Esophagus squamous epithelium (tissue), 5 donors: ENCODE data around the gene HHIPL1. TPM values are rescaled to one million over a fixed set of nuclear protein-coding genes. Genes with fewer than 3 reads are reported as not detected.

Source experiments
- DNase-seq: peaks from one replicate; lab custom pipeline; 2025; lab: John Stamatoyannopoulos, UW
- H3K27ac ChIP-seq, 4 donors: fragments of 200-600 bp; sonication (generic); one replicate each; pipeline ENCODE4 v1.5.1; 2016 to 2019; ENCODE audit warnings: mild to moderate bottlenecking in 1 of 4
- H3K27me3 ChIP-seq, 4 donors: fragments of 200-600 bp; sonication (generic); 1 replicate in 3 of 4; 2 replicates in 1 of 4; pipeline versions ENCODE4 v1.5.1 to v1.6.0; 2017 to 2021; ENCODE audit warnings: antibody characterized with exemption in 1 of 4
- H3K36me3 ChIP-seq, 3 donors: fragments of 200-600 bp; sonication (generic); one replicate each; pipeline ENCODE4 v1.5.1; 2016 to 2019
- H3K4me1 ChIP-seq, 3 donors: fragments of 200-600 bp; sonication (generic); one replicate each; pipeline ENCODE4 v1.5.1; 2017 to 2019
- H3K4me3 ChIP-seq, 4 donors: fragments of 200-600 bp; sonication (generic); 1 replicate in 3 of 4; 2 replicates in 1 of 4; pipeline ENCODE4 v1.5.1; 2016 to 2019; ENCODE audit warnings: mild to moderate bottlenecking in 2 of 4, moderate library complexity in 1 of 4
- H3K9me3 ChIP-seq, 3 donors: fragments of 200-600 bp; sonication (generic); one replicate each; pipeline ENCODE4 v1.5.1; 2016 to 2019
- POLR2A ChIP-seq, 4 donors: fragments of 450-650 bp; IDR thresholded peaks; one replicate each; pipeline ENCODE4 v1.6.1; 2017; ENCODE audit warnings: antibody characterized with exemption in 4 of 4, mild to moderate bottlenecking in 4 of 4, moderate library complexity in 3 of 4
- WGBS, 2 donors: methylation state at CpG; one replicate each; pipeline ENCODE4 v1.1.5; 2018; 5-methylcytosine and 5-hydroxymethylcytosine counted together
- intact Hi-C: fragments of 100-400 bp; cut with DNase I; formaldehyde crosslinking; loops from one replicate; pipeline ENCODE4 v1.15.0; 2022
- total RNA-seq, 4 donors: library from RNA; depleted of rRNA; stranded (reverse); fragments of >200 nt; gene quantifications; one replicate each; pipeline ENCODE4 v1.1.0, GENCODE V29; 2016
- TF ChIP-seq, protein P1 (sequence below), 6 experiments: fragments of 450-650 bp in 4 of 6; fragments of 200-600 bp in 2 of 6; sonication (generic) in 2 of 6; IDR thresholded peaks; one replicate each; pipeline ENCODE4 v1.5.1; 2016 to 2019; ENCODE audit warnings: antibody characterized with exemption in 6 of 6, mild to moderate bottlenecking in 4 of 6, moderate library complexity in 4 of 6
- donor health status: DM: yes; HTN: yes; CAD: no.

Gene HHIPL1
- total RNA-seq, 4 donors from 2014 or later = 0.22 to 1.3 (median 0.59) TPM; not detected in 1

DNA sequence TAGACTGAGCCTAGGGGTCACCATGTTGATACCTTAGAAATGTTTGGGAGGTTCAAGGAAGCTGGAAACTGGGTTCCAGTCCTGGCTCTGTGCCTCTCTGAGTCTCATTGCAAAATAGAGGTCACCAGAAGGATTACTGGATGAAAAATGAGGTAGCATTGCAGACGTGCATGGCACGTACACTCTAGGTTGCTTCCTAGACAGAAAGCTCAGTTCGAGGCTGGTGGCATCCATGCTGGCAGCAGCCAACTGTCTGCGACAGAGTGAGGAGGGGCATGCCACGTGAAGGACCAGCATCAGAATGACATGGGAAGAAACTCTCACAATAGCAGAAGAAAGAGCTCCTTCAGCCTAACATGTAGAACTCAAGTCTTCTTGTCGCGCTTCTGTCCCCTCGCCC lies 34.6 kb downstream of the HHIPL1 start:
- H3K27me3 ChIP-seq = peaks cover 0 to 25% (median 0%) of the 10 kb centered on the region in 4 donors
- intact Hi-C loops = no loop called here
- no peak overlapping the region for H3K27ac ChIP-seq
- H3K4me3 ChIP-seq = no peak overlapping the region
- peaks cover 9 to 15% (median 10%) of the 10 kb centered on the region in 3 donors for H3K4me1 ChIP-seq
- H3K36me3 ChIP-seq = no peaks in the 10 kb centered on the region
- WGBS, 2 donors = 75 to 82% methylated on average over 7 to 8 of the region's 8 CpGs
- DNase-seq = no peak
- peaks cover 0 to 23% (median 12%) of the 10 kb centered on the region in 3 donors for H3K9me3 ChIP-seq
- no peak for TF ChIP-seq POLR2A (IDR thresholded peaks at IDR 0.05)
- TF ChIP-seq, protein P1, sequence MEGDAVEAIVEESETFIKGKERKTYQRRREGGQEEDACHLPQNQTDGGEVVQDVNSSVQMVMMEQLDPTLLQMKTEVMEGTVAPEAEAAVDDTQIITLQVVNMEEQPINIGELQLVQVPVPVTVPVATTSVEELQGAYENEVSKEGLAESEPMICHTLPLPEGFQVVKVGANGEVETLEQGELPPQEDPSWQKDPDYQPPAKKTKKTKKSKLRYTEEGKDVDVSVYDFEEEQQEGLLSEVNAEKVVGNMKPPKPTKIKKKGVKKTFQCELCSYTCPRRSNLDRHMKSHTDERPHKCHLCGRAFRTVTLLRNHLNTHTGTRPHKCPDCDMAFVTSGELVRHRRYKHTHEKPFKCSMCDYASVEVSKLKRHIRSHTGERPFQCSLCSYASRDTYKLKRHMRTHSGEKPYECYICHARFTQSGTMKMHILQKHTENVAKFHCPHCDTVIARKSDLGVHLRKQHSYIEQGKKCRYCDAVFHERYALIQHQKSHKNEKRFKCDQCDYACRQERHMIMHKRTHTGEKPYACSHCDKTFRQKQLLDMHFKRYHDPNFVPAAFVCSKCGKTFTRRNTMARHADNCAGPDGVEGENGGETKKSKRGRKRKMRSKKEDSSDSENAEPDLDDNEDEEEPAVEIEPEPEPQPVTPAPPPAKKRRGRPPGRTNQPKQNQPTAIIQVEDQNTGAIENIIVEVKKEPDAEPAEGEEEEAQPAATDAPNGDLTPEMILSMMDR (IDR thresholded peaks at IDR 0.05) = no peak

DNA sequence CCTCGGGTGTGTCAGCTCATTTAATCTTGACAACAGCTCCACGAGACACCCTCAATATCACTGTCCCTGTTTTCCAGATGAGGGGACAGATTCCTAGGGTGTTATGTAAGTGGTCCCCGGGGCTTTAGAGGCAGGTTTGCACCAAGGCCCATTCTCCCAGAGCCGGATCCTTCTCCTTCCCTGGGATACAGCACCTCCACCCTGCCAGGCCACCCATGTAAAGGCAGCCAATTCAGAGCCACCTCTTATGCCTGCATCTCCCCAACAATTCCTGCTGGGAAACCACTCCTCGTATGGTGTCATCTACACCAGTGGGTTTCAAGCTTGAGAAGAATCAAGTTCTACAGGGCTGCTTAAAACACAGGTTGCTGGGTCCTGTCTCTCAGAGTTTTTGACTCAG lies 35.1 kb downstream of the HHIPL1 start:
- 63% methylated on average over 5 of the region's 5 CpGs for WGBS, 2 donors
- intact Hi-C loops = loop anchor here (5.0 kb wide), 1 partner anchor 207 kb away; no protein-coding TSS in a partner anchor
- Histone ChIP-seq H3K4me3 (no peak overlapping the region), H3K27me3 (peaks cover 0 to 24% (median 0%) of the 10 kb centered on the region in 4 donors), H3K36me3 (no peaks in the 10 kb centered on the region), H3K4me1 (peaks cover 11 to 19% (median 12%) of the 10 kb centered on the region in 3 donors), H3K27ac (no peak overlapping the region), H3K9me3 (peaks cover 0 to 23% (median 12%) of the 10 kb centered on the region in 3 donors)
- no peak for TF ChIP-seq POLR2A (IDR thresholded peaks at IDR 0.05)
- TF ChIP-seq, protein P1 (IDR thresholded peaks at IDR 0.05) = no peak
- DNase-seq = no peak

DNA sequence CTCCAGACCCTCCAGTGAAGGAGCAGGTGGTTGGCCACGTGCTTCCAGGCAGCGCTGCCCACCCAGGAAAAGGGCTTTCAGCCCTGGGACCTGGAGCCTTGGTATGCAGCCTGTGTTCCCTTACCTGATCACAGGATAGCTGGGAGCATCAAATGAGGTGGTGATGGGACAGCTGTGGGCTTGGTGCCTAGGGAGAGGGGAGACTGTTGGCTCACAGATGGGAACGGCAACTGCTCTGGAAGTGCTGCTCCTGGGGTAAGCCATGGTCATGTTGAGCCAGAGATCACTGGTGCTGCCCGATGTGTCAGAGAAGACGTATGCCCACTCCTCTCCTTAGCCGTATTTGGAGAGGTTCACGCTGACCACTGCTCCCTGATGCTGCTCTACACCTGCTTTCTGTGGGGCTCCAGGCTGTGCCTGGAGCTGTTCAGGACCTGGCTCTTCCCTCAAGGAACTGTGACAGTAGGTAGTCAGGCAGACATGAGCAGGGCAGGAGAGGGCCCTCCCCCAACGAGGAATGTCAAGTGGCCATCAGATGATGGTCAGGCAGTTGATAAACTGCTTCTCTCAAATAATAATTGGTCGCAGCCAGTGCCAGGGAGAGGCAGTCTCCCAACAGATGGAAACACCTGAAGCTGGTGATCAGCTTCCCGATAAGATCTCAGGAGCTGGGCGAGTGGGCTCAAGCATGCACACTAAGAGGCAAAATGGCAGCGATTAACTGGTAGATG lies 36.3 kb downstream of the HHIPL1 start:
- TF ChIP-seq POLR2A (IDR thresholded peaks at IDR 0.05) = no peak
- TF ChIP-seq, protein P1 (IDR thresholded peaks at IDR 0.05) = no peak
- H3K4me3 ChIP-seq = no peak overlapping the region
- H3K4me1 ChIP-seq = peaks cover 11 to 19% (median 12%) of the 10 kb centered on the region in 3 donors
- no peak overlapping the region for H3K27ac ChIP-seq
- no peak for DNase-seq
- no peaks in the 10 kb centered on the region for H3K36me3 ChIP-seq
- peaks cover 0 to 22% (median 0%) of the 10 kb centered on the region in 4 donors for H3K27me3 ChIP-seq
- 80 to 81% methylated on average over 7 to 11 of the region's 12 CpGs for WGBS, 2 donors
- intact Hi-C loops = loop anchor here (5.0 kb wide), 1 partner anchor 206 kb away; no protein-coding TSS in a partner anchor
- H3K9me3 ChIP-seq = peaks cover 0 to 23% (median 12%) of the 10 kb centered on the region in 3 donors

DNA sequence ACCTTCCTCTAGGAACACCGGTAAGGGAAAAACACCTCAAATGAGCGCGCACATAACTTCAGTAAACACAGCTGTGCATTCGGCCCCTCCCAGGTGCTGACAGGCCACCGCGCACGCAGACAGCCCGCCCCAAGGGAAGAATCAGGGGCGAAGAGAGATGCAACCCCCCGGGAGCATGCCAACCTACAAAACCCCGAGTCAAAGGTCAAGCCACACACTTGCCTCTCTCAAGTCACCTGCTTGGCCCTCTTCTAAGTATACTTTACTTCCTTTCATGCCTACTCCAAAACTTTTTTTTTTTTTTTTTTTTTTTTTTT lies 36.9 kb downstream of the HHIPL1 start:
- Histone ChIP-seq H3K27ac (no peak overlapping the region), H3K36me3 (no peaks in the 10 kb centered on the region), H3K4me1 (peaks cover 11 to 19% (median 12%) of the 10 kb centered on the region in 3 donors), H3K4me3 (no peak overlapping the region), H3K27me3 (peaks cover 0 to 19% (median 0%) of the 10 kb centered on the region in 4 donors), H3K9me3 (peaks cover 0 to 23% (median 12%) of the 10 kb centered on the region in 3 donors)
- intact Hi-C loops = loop anchor here (5.0 kb wide), 1 partner anchor 206 kb away; no protein-coding TSS in a partner anchor
- TF ChIP-seq POLR2A (IDR thresholded peaks at IDR 0.05) = no peak
- TF ChIP-seq, protein P1 (IDR thresholded peaks at IDR 0.05) = no peak
- DNase-seq = no peak
- WGBS, 2 donors = 62 to 69% methylated on average over 9 to 11 of the region's 11 CpGs
